ENCODE measurements around the gene RBM33. TPM values are rescaled to one million over a fixed set of nuclear protein-coding genes. Genes with fewer than 3 reads are reported as not detected.

The RBM33 gene
- total and polyA plus RNA-seq, 2 of the 13 experiments (the other 11 are each of a cell fraction or from before 2014, with no cell fraction given): 12.4 to 28.9 TPM

- 69% methylated on average over 6 of the region's 6 CpGs for WGBS (ENCODE audit: low lambda C conversion rate)
- TF ChIP-seq ZNF615 (CRISPR knock-in tag; IDR thresholded peaks at IDR 0.05; ENCODE audit: borderline replicate concordance) (no peak), ZFP62 (CRISPR knock-in tag; IDR thresholded peaks at IDR 0.05) (no peak), ZNF251 (CRISPR knock-in tag; IDR thresholded peaks at IDR 0.05) (no peak), GPBP1L1 (CRISPR knock-in tag; IDR thresholded peaks at IDR 0.05) (no peak), ZNF3 (CRISPR knock-in tag; IDR thresholded peaks at IDR 0.05) (no peak), ZNF703 (CRISPR knock-in tag; IDR thresholded peaks at IDR 0.05; ENCODE audit: borderline replicate concordance) (no peak), ZNF552 (CRISPR knock-in tag; IDR thresholded peaks at IDR 0.05; ENCODE audit: borderline replicate concordance) (no peak), RNF2 (conservative IDR thresholded peaks at IDR 0.05; ENCODE audit: low read depth) (no peak), ZHX2 (IDR thresholded peaks at IDR 0.05; ENCODE audit: low read depth) (no peak), ZHX2 (CRISPR knock-in tag; IDR thresholded peaks at IDR 0.05; ENCODE audit: borderline replicate concordance) (no peak), JARID2 (CRISPR knock-in tag; IDR thresholded peaks at IDR 0.05; ENCODE audit: insufficient replicate concordance) (no peak), PRDM4 (CRISPR knock-in tag; IDR thresholded peaks at IDR 0.05; ENCODE audit: borderline replicate concordance) (no peak), ZNF772 (CRISPR knock-in tag; IDR thresholded peaks at IDR 0.05) (no peak), THYN1 (CRISPR knock-in tag; IDR thresholded peaks at IDR 0.05; ENCODE audit: borderline replicate concordance, low read depth) (no peak), SNAPC5 (CRISPR knock-in tag; IDR thresholded peaks at IDR 0.05; ENCODE audit: borderline replicate concordance) (no peak), NFYC (CRISPR knock-in tag; IDR thresholded peaks at IDR 0.05) (no peak)
These were observed 6.1 kb upstream of the RBM33 start for GRCh38 chr7:155638366-155638765.

More at GRCh38 chr7:155638366-155638765, 6.1 kb upstream of the RBM33 start:
- H3K27me3 ChIP-seq (ENCODE audit: control insufficient read depth in 1 of 2, insufficient read depth in 2 of 2, low read length in 2 of 2): no peaks in the 10 kb centered on the region
- H2AFZ ChIP-seq (ENCODE audit: low read length): no peak overlapping the region
- no peak overlapping the region for H3K27ac ChIP-seq (ENCODE audit: extremely low read length, insufficient read depth, low read length)
- peaks cover 0 to 4% of the 10 kb centered on the region in 2 experiments; a peak in 4 of 5 replicates for H3K36me3 ChIP-seq (replicated peaks in 1 of 2; ENCODE audit: control insufficient read depth in 1 of 2, insufficient read depth in 2 of 2, low read length in 2 of 2)
- H3K4me2 ChIP-seq (ENCODE audit: low read depth, low read length): no peak overlapping the region
- ATAC-seq (no peak), DNase-seq (ENCODE audit: low spot score) (no peak), FAIRE-seq (no peak)
- no peak overlapping the region for H3K4me3 ChIP-seq (replicated peaks in 1 of 3; ENCODE audit: insufficient read depth in 1 of 3, low read depth in 2 of 3, low read length in 3 of 3)
- H3K4me1 ChIP-seq (ENCODE audit: insufficient read depth, low read length): peaks cover 21% of the 10 kb centered on the region
- POLR2A ChIA-PET: interaction anchor here (0.7 kb wide), 1 partner anchor 20 kb away, joined by 3 read pairs; no protein-coding TSS in a partner anchor
- H3K9ac ChIP-seq (ENCODE audit: insufficient read depth, low read depth, low read length): no peak overlapping the region
- no peaks in the 10 kb centered on the region for H4K20me1 ChIP-seq (ENCODE audit: insufficient read depth, low read length)
- intact Hi-C loops (cut with micrococcal nuclease; ENCODE audit: unreplicated experiment) (no loop called here), in situ Hi-C loops (cut with HindIII; ENCODE audit: extremely low pct_ligation_motif_present, low pct_unique_long_range_greater_than_20kb) (no loop called here)
- peaks cover 2% of the 10 kb centered on the region for H3K79me2 ChIP-seq (ENCODE audit: insufficient read depth, low read length)
- CTCF ChIA-PET (ENCODE audit: low intra/inter-chr PET ratio, low total read pairs): no interaction called here
- no TSS peak for BruUV-seq (replicated peaks)
- peaks cover 10% of the 10 kb centered on the region; the same call in 1 of the 2 replicates for H3K9me3 ChIP-seq (ENCODE audit: low read length)
